ENCODE results near the gene ELAC2. TPM values are rescaled to one million over a fixed set of nuclear protein-coding genes. Genes with fewer than 3 reads are reported as not detected.

Gene ELAC2
- total RNA-seq, 1 experiment from 2014 or later: 84.5 TPM

- no peaks in the 10 kb centered on the region for H3K79me2 ChIP-seq (ENCODE audit: insufficient read depth, low read length)
- ChIA-PET POLR2A (no interaction called here), RAD21 (ENCODE audit: low non-redundant PET in 1 of 2, low total read pairs in 2 of 2, uncharacterized antibody in 2 of 2, unreplicated experiment in 2 of 2) (no interaction called here), CTCF (no interaction called here)
- peaks cover 6% of the 10 kb centered on the region; the same call in 1 of the 2 replicates for H3K27me3 ChIP-seq (ENCODE audit: insufficient read depth, low read length)
- H3K4me1 ChIP-seq (ENCODE audit: control insufficient read depth in 1 of 2, insufficient read depth in 2 of 2, low read length in 2 of 2): no peaks in the 10 kb centered on the region
- H3K9me2 ChIP-seq (ENCODE audit: insufficient read depth): no peaks in the 10 kb centered on the region
- no peak overlapping the region for H3K27ac ChIP-seq (ENCODE audit: low read depth, low read length)
- H3K36me3 ChIP-seq (ENCODE audit: control insufficient read depth in 1 of 2, insufficient read depth in 2 of 2, low read length in 2 of 2): no peaks in the 10 kb centered on the region
- ATAC-seq: no peak
- no peak for DNase-seq (ENCODE audit: low read depth, low spot score)
- intact Hi-C loops (cut with micrococcal nuclease): no loop called here
- no peak overlapping the region for H3K4me3 ChIP-seq (replicated peaks in 1 of 2; ENCODE audit: low read depth in 1 of 2, low read length in 2 of 2)
- no peak overlapping the region for H2AFZ ChIP-seq (ENCODE audit: low read depth, low read length, poor library complexity, severe bottlenecking)
- H4K20me1 ChIP-seq (ENCODE audit: insufficient read depth): no peaks in the 10 kb centered on the region
- no TSS peak for BruUV-seq (replicated peaks)
- H3K9ac ChIP-seq (ENCODE audit: low read length): no peak overlapping the region
- H3K9me3 ChIP-seq (ENCODE audit: control insufficient read depth in 1 of 2, insufficient read depth in 1 of 2, low read depth in 1 of 2, low read length in 2 of 2): no peaks in the 10 kb centered on the region
- TF ChIP-seq ELF1 (IDR thresholded peaks at IDR 0.05; ENCODE audit: borderline replicate concordance, low read depth) (no peak), ZBTB33 (IDR thresholded peaks at IDR 0.05; ENCODE audit: extremely low read depth, insufficient replicate concordance, low read length) (no peak), ATF3 (IDR thresholded peaks at IDR 0.05) (no peak), SRF (IDR thresholded peaks at IDR 0.05; ENCODE audit: low read depth) (no peak), EZH2 (IDR thresholded peaks at IDR 0.05) (no peak), POLR2A (IDR thresholded peaks at IDR 0.05; ENCODE audit: borderline replicate concordance, extremely low read depth, insufficient read depth, insufficient read length) (no peak)
- no peak overlapping the region for H3K4me2 ChIP-seq (ENCODE audit: low read length)
These were observed 28.5 kb upstream of the ELAC2 start for GRCh38 chr17:13046361-13046760.

- Histone ChIP-seq H3K9me2 (ENCODE audit: insufficient read depth) (no peaks in the 10 kb centered on the region), H3K9me3 (ENCODE audit: control insufficient read depth in 1 of 2, insufficient read depth in 1 of 2, low read depth in 1 of 2, low read length in 2 of 2) (no peaks in the 10 kb centered on the region), H3K9ac (ENCODE audit: low read length) (no peak overlapping the region), H3K79me2 (ENCODE audit: insufficient read depth, low read length) (no peaks in the 10 kb centered on the region), H3K4me1 (ENCODE audit: control insufficient read depth in 1 of 2, insufficient read depth in 2 of 2, low read length in 2 of 2) (no peaks in the 10 kb centered on the region), H3K27me3 (ENCODE audit: insufficient read depth, low read length) (peaks cover 8% of the 10 kb centered on the region; the same call in 1 of the 2 replicates), H3K27ac (ENCODE audit: low read depth, low read length) (no peak overlapping the region), H3K36me3 (ENCODE audit: control insufficient read depth in 1 of 2, insufficient read depth in 2 of 2, low read length in 2 of 2) (no peaks in the 10 kb centered on the region), H3K4me2 (ENCODE audit: low read length) (no peak overlapping the region), H3K4me3 (replicated peaks in 1 of 2; ENCODE audit: low read depth in 1 of 2, low read length in 2 of 2) (no peak overlapping the region), H2AFZ (ENCODE audit: low read depth, low read length, poor library complexity, severe bottlenecking) (no peak overlapping the region), H4K20me1 (ENCODE audit: insufficient read depth) (no peaks in the 10 kb centered on the region)
- ATAC-seq (no peak), DNase-seq (ENCODE audit: low read depth, low spot score) (no peak)
- TF ChIP-seq SIN3A (IDR thresholded peaks at IDR 0.05; ENCODE audit: low read depth) (no peak), SRF (IDR thresholded peaks at IDR 0.05; ENCODE audit: low read depth) (no peak)
- ChIA-PET RAD21 (ENCODE audit: low non-redundant PET in 1 of 2, low total read pairs in 2 of 2, uncharacterized antibody in 2 of 2, unreplicated experiment in 2 of 2) (no interaction called here), CTCF (no interaction called here), POLR2A (no interaction called here)
- intact Hi-C loops (cut with micrococcal nuclease): no loop called here
- BruUV-seq (replicated peaks): no TSS peak
These were observed 26.8 kb upstream of the ELAC2 start for GRCh38 chr17:13044572-13045065.

All from HCT116 (cell line).